ENCODE data around the gene HLA-DPB1. TPM values are rescaled to one million over a fixed set of nuclear protein-coding genes. Genes with fewer than 3 reads are reported as not detected.

Gene HLA-DPB1
- total RNA-seq, 4 donors from 2014 or later, result 10.0 to 68.0 (median 40.4) TPM

- 60 to 64% methylated on average over 2 to 7 of the region's 7 CpGs for WGBS, 2 donors (ENCODE audit: low coverage in 1 of 2)
- in situ Hi-C loops (cut with MboI; ENCODE audit: low pct_ligation_motif_present in 1 of 4, low pct_unique_long_range_greater_than_20kb in 1 of 4, low sequenced_read_pairs in 3 of 4) (loop anchor here in 1 of 4 donors (10.0 kb wide), 1 partner anchor 58 kb away; no protein-coding TSS in a partner anchor), intact Hi-C loops (cut with DNase I; ENCODE audit: low total_unique reads) (no loop called here)
- H3K4me1 ChIP-seq, result no peaks in the 10 kb centered on the region
- peak overlapping the region in 2 of 4 donors; percentile 14 to 40 for H3K4me3 ChIP-seq
- no peak for DNase-seq
- no peaks in the 10 kb centered on the region for H3K27me3 ChIP-seq
- TF ChIP-seq EP300 (IDR thresholded peaks at IDR 0.05; ENCODE audit: low read depth) (no peak), CTCF (IDR thresholded peaks at IDR 0.05) (no peak), POLR2A (IDR thresholded peaks at IDR 0.05) (no peak), POLR2AphosphoS5 (IDR thresholded peaks at IDR 0.05) (no peak)
- H3K9me3 ChIP-seq, result no peaks in the 10 kb centered on the region
- H3K36me3 ChIP-seq, result no peaks in the 10 kb centered on the region
- peak overlapping the region; percentile 27 to 60 (median 50) for H3K27ac ChIP-seq
Observed at GRCh38 chr6:33072508-33073100, 3.2 kb upstream of the HLA-DPB1 start.

- peak within 1 kb of the TSS; percentile 27 to 76 (median 53) for H3K27ac ChIP-seq
- TF ChIP-seq EP300 (IDR thresholded peaks at IDR 0.05; ENCODE audit: low read depth) (no peak), POLR2AphosphoS5 (IDR thresholded peaks at IDR 0.05) (peak; percentile 70 to 87 (median 85)), CTCF (IDR thresholded peaks at IDR 0.05) (no peak), POLR2A (IDR thresholded peaks at IDR 0.05) (peak; percentile 71)
- intact Hi-C loops (cut with DNase I; ENCODE audit: low total_unique reads) (no loop called here), in situ Hi-C loops (cut with MboI; ENCODE audit: low pct_ligation_motif_present in 1 of 4, low pct_unique_long_range_greater_than_20kb in 1 of 4, low sequenced_read_pairs in 3 of 4) (loop anchor here in 1 of 4 donors (10.0 kb wide), 1 partner anchor 59 kb away; no protein-coding TSS in a partner anchor)
- no peaks in the 10 kb centered on the region for H3K9me3 ChIP-seq
- H3K4me3 ChIP-seq, result peak within 1 kb of the TSS in 2 of 4 donors; percentile 14 to 40
- H3K4me1 ChIP-seq, result no peaks in the 10 kb centered on the region
- WGBS, 2 donors (ENCODE audit: low coverage in 1 of 2), result 44 to 49% methylated on average over 6 to 8 of the region's 8 CpGs
- peaks cover 3% of the 10 kb centered on the region for H3K27me3 ChIP-seq
- peak; percentile 64 for DNase-seq
- no peaks in the 10 kb centered on the region for H3K36me3 ChIP-seq
Observed at GRCh38 chr6:33073431-33073871, 2.3 kb upstream of the HLA-DPB1 start, which contains the start of gene HLA-DPA1. HLA-DPA1 (minus strand) TSS chr6:33073649.

GRCh38 chr6:33075208-33075567 is 602 bp upstream of the HLA-DPB1 start:
- H3K27me3 ChIP-seq, result peaks cover 9% of the 10 kb centered on the region
- in situ Hi-C loops (cut with MboI; ENCODE audit: low pct_ligation_motif_present in 1 of 4, low pct_unique_long_range_greater_than_20kb in 1 of 4, low sequenced_read_pairs in 3 of 4) (loop anchor here in 1 of 4 donors (10.0 kb wide), 1 partner anchor 60 kb away; no protein-coding TSS in a partner anchor), intact Hi-C loops (cut with DNase I; ENCODE audit: low total_unique reads) (no loop called here)
- peak overlapping the region in 3 of 4 donors; percentile 51 to 76 (median 76) for H3K27ac ChIP-seq
- no peaks in the 10 kb centered on the region for H3K9me3 ChIP-seq
- DNase-seq, result no peak
- TF ChIP-seq POLR2A (IDR thresholded peaks at IDR 0.05), result no peak
- no peak for TF ChIP-seq EP300 (IDR thresholded peaks at IDR 0.05; ENCODE audit: low read depth)
- no peak for TF ChIP-seq CTCF (IDR thresholded peaks at IDR 0.05)
- TF ChIP-seq POLR2AphosphoS5 (IDR thresholded peaks at IDR 0.05), result no peak
- 70 to 72% methylated on average over 3 to 4 of the region's 4 CpGs for WGBS, 2 donors (ENCODE audit: low coverage in 1 of 2)
- no peaks in the 10 kb centered on the region for H3K36me3 ChIP-seq
- H3K4me3 ChIP-seq, result no peak overlapping the region
- H3K4me1 ChIP-seq, result peaks cover 0 to 6% (median 0%) of the 10 kb centered on the region in 4 donors

GRCh38 chr6:33076406-33076934 is 680 bp downstream of the HLA-DPB1 start:
- H3K36me3 ChIP-seq, result no peaks in the 10 kb centered on the region
- peaks cover 13% of the 10 kb centered on the region for H3K27me3 ChIP-seq
- DNase-seq, result no peak
- peak overlapping the region in 2 of 4 donors; percentile 14 to 33 for H3K4me3 ChIP-seq
- peaks cover 0 to 13% (median 5%) of the 10 kb centered on the region in 4 donors for H3K4me1 ChIP-seq
- H3K27ac ChIP-seq, result peak overlapping the region; percentile 48 to 76 (median 67)
- TF ChIP-seq CTCF (IDR thresholded peaks at IDR 0.05) (no peak), POLR2AphosphoS5 (IDR thresholded peaks at IDR 0.05) (no peak), EP300 (IDR thresholded peaks at IDR 0.05; ENCODE audit: low read depth) (no peak)
- in situ Hi-C loops (cut with MboI; ENCODE audit: low pct_ligation_motif_present in 1 of 4, low pct_unique_long_range_greater_than_20kb in 1 of 4, low sequenced_read_pairs in 3 of 4), result loop anchor here in 1 of 4 donors (10.0 kb wide), 1 partner anchor 62 kb away; no protein-coding TSS in a partner anchor
- no peaks in the 10 kb centered on the region for H3K9me3 ChIP-seq
- WGBS, 2 donors (ENCODE audit: low coverage in 1 of 2), result 52 to 57% methylated on average over 2 to 3 of the region's 3 CpGs
- intact Hi-C loops (cut with DNase I; ENCODE audit: low total_unique reads), result no loop called here
